ENCODE data around the gene MMRN2. TPM values are rescaled to one million over a fixed set of nuclear protein-coding genes. Genes with fewer than 3 reads are reported as not detected.

The MMRN2 gene
- total RNA-seq, 1 donor from 2014 or later = 53.1 TPM

DNA sequence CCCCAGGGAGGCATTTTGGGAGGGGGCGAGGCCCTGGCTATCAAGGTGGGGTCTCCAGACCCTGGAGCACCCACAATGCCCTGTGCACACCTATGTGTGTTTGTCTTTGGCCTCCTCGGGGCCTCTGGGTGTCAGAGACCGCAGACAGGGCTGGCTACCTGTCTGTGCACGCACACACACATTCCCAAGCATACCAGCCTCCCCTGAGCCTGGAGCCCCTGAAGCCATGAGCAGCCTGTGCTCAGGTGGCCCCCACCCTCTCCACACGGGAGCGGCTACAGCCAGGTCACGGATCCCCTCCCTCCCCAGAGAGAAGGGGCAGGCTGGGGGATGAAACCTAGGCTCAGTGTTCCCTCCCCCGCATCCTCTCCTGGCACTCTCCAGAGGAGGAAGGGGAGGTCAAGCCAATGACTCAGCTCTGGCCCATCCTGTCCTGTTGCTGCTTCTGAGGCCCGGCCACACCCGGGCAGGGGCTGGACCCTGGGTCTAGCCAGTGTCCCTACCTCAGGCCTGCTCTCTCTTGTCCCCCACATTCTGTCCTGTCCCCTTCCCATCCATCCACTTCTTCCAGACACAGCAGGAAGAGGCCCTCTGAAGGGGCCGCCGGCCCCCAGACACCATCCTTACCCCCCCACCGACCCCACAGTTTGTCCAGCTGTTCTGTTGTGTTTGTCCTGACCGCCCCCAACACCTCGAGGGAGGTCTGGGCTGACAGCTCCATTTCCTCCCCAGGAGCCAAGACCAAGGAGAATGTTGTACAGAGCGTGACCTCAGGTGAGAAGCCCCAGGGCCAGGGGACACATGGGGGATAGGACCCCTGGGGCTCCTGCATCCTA is 1.7 kb upstream of the MMRN2 start:
- DNase-seq (no peak), ATAC-seq (peak; percentile 36 to 41)
- Histone ChIP-seq H3K36me3 (no peaks in the 10 kb centered on the region), H3K4me3 (peak overlapping the region; percentile 54), H3K27me3 (ENCODE audit: low read depth) (no peaks in the 10 kb centered on the region), H3K27ac (peak overlapping the region; percentile 81), H3K4me1 (peaks cover 48% of the 10 kb centered on the region), H3K9me3 (no peaks in the 10 kb centered on the region)
- TF ChIP-seq, protein P1, sequence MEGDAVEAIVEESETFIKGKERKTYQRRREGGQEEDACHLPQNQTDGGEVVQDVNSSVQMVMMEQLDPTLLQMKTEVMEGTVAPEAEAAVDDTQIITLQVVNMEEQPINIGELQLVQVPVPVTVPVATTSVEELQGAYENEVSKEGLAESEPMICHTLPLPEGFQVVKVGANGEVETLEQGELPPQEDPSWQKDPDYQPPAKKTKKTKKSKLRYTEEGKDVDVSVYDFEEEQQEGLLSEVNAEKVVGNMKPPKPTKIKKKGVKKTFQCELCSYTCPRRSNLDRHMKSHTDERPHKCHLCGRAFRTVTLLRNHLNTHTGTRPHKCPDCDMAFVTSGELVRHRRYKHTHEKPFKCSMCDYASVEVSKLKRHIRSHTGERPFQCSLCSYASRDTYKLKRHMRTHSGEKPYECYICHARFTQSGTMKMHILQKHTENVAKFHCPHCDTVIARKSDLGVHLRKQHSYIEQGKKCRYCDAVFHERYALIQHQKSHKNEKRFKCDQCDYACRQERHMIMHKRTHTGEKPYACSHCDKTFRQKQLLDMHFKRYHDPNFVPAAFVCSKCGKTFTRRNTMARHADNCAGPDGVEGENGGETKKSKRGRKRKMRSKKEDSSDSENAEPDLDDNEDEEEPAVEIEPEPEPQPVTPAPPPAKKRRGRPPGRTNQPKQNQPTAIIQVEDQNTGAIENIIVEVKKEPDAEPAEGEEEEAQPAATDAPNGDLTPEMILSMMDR (IDR thresholded peaks at IDR 0.05) = no peak
- intact Hi-C loops (cut with DNase I) = no loop called here

- TF ChIP-seq, protein P1 (IDR thresholded peaks at IDR 0.05) = no peak
- ATAC-seq (no peak), DNase-seq (no peak)
- Histone ChIP-seq H3K27ac (peak within 1 kb of the TSS; percentile 81), H3K9me3 (no peaks in the 10 kb centered on the region), H3K36me3 (no peaks in the 10 kb centered on the region), H3K4me3 (peak within 1 kb of the TSS; percentile 54), H3K4me1 (peaks cover 55% of the 10 kb centered on the region), H3K27me3 (ENCODE audit: low read depth) (no peaks in the 10 kb centered on the region)
- intact Hi-C loops (cut with DNase I) = no loop called here
Observed at GRCh38 chr10:86958116-86958900, 893 bp upstream of the MMRN2 start, which contains the start of gene SNCG. Gene SNCG, plus strand, starts transcription at chr10:86958599. Its CDS starts 99 bp downstream, at chr10:86958698.

DNA sequence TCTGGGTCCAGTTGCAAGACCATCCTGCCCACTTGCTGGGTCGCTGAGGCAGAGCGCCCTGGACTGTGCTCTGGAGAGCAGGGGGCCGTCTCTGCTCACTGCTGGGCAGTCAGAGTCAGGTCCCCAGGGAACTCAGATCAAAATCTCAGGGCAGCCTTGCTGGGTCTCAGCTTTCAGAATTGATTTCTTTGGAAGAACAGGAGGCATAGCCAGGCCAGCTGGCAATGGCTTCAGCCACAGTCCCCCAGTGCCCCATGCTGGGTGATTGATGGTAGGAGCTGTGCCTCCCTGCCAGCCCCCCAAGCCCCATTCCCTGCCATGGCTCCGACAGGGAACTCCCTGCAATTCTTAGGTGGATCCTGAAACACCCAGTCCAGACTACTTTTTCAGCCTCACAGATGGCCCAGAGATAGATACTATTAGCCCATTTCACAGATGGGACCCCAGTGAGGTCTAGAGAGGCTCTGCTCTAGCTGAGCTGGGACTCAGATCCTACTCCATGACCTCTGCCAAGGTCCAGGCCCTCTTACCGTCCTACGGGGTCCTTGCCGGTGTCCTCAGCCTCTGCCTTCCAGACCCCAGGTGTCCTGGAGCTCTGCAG is 467 bp downstream of the MMRN2 start:
- Histone ChIP-seq H3K27ac (peak overlapping the region; percentile 81), H3K27me3 (ENCODE audit: low read depth) (no peaks in the 10 kb centered on the region), H3K9me3 (no peaks in the 10 kb centered on the region), H3K4me1 (peaks cover 59% of the 10 kb centered on the region), H3K36me3 (no peaks in the 10 kb centered on the region), H3K4me3 (peak overlapping the region; percentile 54)
- intact Hi-C loops (cut with DNase I) = no loop called here
- DNase-seq (peak; percentile 16), ATAC-seq (no peak)
- TF ChIP-seq, protein P1 (IDR thresholded peaks at IDR 0.05) = no peak

GRCh38 chr10:86956195-86956847 is 1.1 kb downstream of the MMRN2 start:
- DNase-seq (peak; percentile 35), ATAC-seq (no peak)
- Histone ChIP-seq H3K9me3 (no peaks in the 10 kb centered on the region), H3K4me3 (peak overlapping the region; percentile 54), H3K27me3 (ENCODE audit: low read depth) (no peaks in the 10 kb centered on the region), H3K36me3 (no peaks in the 10 kb centered on the region), H3K27ac (peak overlapping the region; percentile 81), H3K4me1 (peaks cover 59% of the 10 kb centered on the region)
- TF ChIP-seq, protein P1 (IDR thresholded peaks at IDR 0.05) = no peak
- intact Hi-C loops (cut with DNase I) = no loop called here
